ENCODE data around the gene JPH2. TPM values are rescaled to one million over a fixed set of nuclear protein-coding genes. Genes with fewer than 3 reads are reported as not detected.
A peak's percentile ranks its signal among the peaks of the same experiment; 100 is the strongest.
"Not testable (repeated sequence)": the region's sequence is repeated elsewhere in the genome, so short reads cannot be mapped to it uniquely, and the experiment has no call there.

Gene JPH2
- 0.67 and 0.69 TPM in 2 replicates for total RNA-seq (2014; rRNA removed; shearing (Covaris generic))

GRCh38 chr20:44187054-44187771, at the start of gene JPH2:
Gene JPH2, minus strand, starts transcription at chr20:44187188. Its CDS starts 483 bp downstream, at chr20:44186705.
- DNase-seq: peak; percentile 87
- Histone ChIP-seq H3K36me3 (replicated peaks; ENCODE audit: control insufficient read depth, insufficient read depth, low read length) (no peaks in the 10 kb centered on the region), H3K27me3 (ENCODE audit: control insufficient read depth, insufficient read depth, low read length) (peaks cover 4% of the 10 kb centered on the region), H3K4me3 (ENCODE audit: insufficient read depth, low read depth, low read length) (peak within 1 kb of the TSS; percentile 41)

GRCh38 chr20:44235702-44236101, 48.7 kb upstream of the JPH2 start:
- no peaks in the 10 kb centered on the region for H3K36me3 ChIP-seq (replicated peaks; ENCODE audit: control insufficient read depth, insufficient read depth, low read length)
- H3K4me3 ChIP-seq (ENCODE audit: insufficient read depth, low read depth, low read length): no peak overlapping the region
- H3K27me3 ChIP-seq (ENCODE audit: control insufficient read depth, insufficient read depth, low read length): no peaks in the 10 kb centered on the region
- DNase-seq: no peak

GRCh38 chr20:44234566-44235317, 47.8 kb upstream of the JPH2 start:
- no peak for DNase-seq
- no peaks in the 10 kb centered on the region for H3K36me3 ChIP-seq (replicated peaks; ENCODE audit: control insufficient read depth, insufficient read depth, low read length)
- no peaks in the 10 kb centered on the region for H3K27me3 ChIP-seq (ENCODE audit: control insufficient read depth, insufficient read depth, low read length)
- no peak overlapping the region for H3K4me3 ChIP-seq (ENCODE audit: insufficient read depth, low read depth, low read length)

- no peaks in the 10 kb centered on the region for H3K27me3 ChIP-seq (ENCODE audit: control insufficient read depth, insufficient read depth, low read length)
- H3K36me3 ChIP-seq (replicated peaks; ENCODE audit: control insufficient read depth, insufficient read depth, low read length): no peaks in the 10 kb centered on the region
- DNase-seq: no peak
- H3K4me3 ChIP-seq (ENCODE audit: insufficient read depth, low read depth, low read length): no peak overlapping the region
Measured at GRCh38 chr20:44233436-44234016, 46.5 kb upstream of the JPH2 start.

GRCh38 chr20:44232469-44232856, 45.5 kb upstream of the JPH2 start:
- not testable (repeated sequence) for H3K4me3 ChIP-seq (ENCODE audit: insufficient read depth, low read depth, low read length); H3K36me3 ChIP-seq (replicated peaks; ENCODE audit: control insufficient read depth, insufficient read depth, low read length); H3K27me3 ChIP-seq (ENCODE audit: control insufficient read depth, insufficient read depth, low read length); DNase-seq

- DNase-seq: peak; percentile 57
- H3K27me3 ChIP-seq (ENCODE audit: control insufficient read depth, insufficient read depth, low read length): no peaks in the 10 kb centered on the region
- H3K36me3 ChIP-seq (replicated peaks; ENCODE audit: control insufficient read depth, insufficient read depth, low read length): no peaks in the 10 kb centered on the region
- H3K4me3 ChIP-seq (ENCODE audit: insufficient read depth, low read depth, low read length): no peak overlapping the region
Measured at GRCh38 chr20:44231713-44232468, 44.9 kb upstream of the JPH2 start.

- Histone ChIP-seq H3K27me3 (ENCODE audit: control insufficient read depth, insufficient read depth, low read length) (no peaks in the 10 kb centered on the region), H3K36me3 (replicated peaks; ENCODE audit: control insufficient read depth, insufficient read depth, low read length) (no peaks in the 10 kb centered on the region), H3K4me3 (ENCODE audit: insufficient read depth, low read depth, low read length) (no peak overlapping the region)
- no peak for DNase-seq
Measured at GRCh38 chr20:44231193-44231592, 44.2 kb upstream of the JPH2 start.

- Histone ChIP-seq H3K27me3 (ENCODE audit: control insufficient read depth, insufficient read depth, low read length) (no peaks in the 10 kb centered on the region), H3K36me3 (replicated peaks; ENCODE audit: control insufficient read depth, insufficient read depth, low read length) (no peaks in the 10 kb centered on the region), H3K4me3 (ENCODE audit: insufficient read depth, low read depth, low read length) (no peak overlapping the region)
- no peak for DNase-seq
Measured at GRCh38 chr20:44228465-44229258, 41.7 kb upstream of the JPH2 start.

- no peaks in the 10 kb centered on the region for H3K36me3 ChIP-seq (replicated peaks; ENCODE audit: control insufficient read depth, insufficient read depth, low read length)
- H3K4me3 ChIP-seq (ENCODE audit: insufficient read depth, low read depth, low read length): no peak overlapping the region
- no peaks in the 10 kb centered on the region for H3K27me3 ChIP-seq (ENCODE audit: control insufficient read depth, insufficient read depth, low read length)
- DNase-seq: no peak
Measured at GRCh38 chr20:44224637-44225036, 37.6 kb upstream of the JPH2 start.

- no peak for DNase-seq
- Histone ChIP-seq H3K36me3 (replicated peaks; ENCODE audit: control insufficient read depth, insufficient read depth, low read length) (no peaks in the 10 kb centered on the region), H3K27me3 (ENCODE audit: control insufficient read depth, insufficient read depth, low read length) (no peaks in the 10 kb centered on the region), H3K4me3 (ENCODE audit: insufficient read depth, low read depth, low read length) (no peak overlapping the region)
Measured at GRCh38 chr20:44223721-44224120, 36.7 kb upstream of the JPH2 start.

- no peaks in the 10 kb centered on the region for H3K27me3 ChIP-seq (ENCODE audit: control insufficient read depth, insufficient read depth, low read length)
- no peak for DNase-seq
- no peaks in the 10 kb centered on the region for H3K36me3 ChIP-seq (replicated peaks; ENCODE audit: control insufficient read depth, insufficient read depth, low read length)
- no peak overlapping the region for H3K4me3 ChIP-seq (ENCODE audit: insufficient read depth, low read depth, low read length)
Measured at GRCh38 chr20:44222633-44223368, 35.8 kb upstream of the JPH2 start.

GRCh38 chr20:44222027-44222426, 35.0 kb upstream of the JPH2 start:
- no peak for DNase-seq
- Histone ChIP-seq H3K4me3 (ENCODE audit: insufficient read depth, low read depth, low read length) (no peak overlapping the region), H3K36me3 (replicated peaks; ENCODE audit: control insufficient read depth, insufficient read depth, low read length) (no peaks in the 10 kb centered on the region), H3K27me3 (ENCODE audit: control insufficient read depth, insufficient read depth, low read length) (no peaks in the 10 kb centered on the region)

- Histone ChIP-seq H3K27me3 (ENCODE audit: control insufficient read depth, insufficient read depth, low read length) (no peaks in the 10 kb centered on the region), H3K36me3 (replicated peaks; ENCODE audit: control insufficient read depth, insufficient read depth, low read length) (no peaks in the 10 kb centered on the region), H3K4me3 (ENCODE audit: insufficient read depth, low read depth, low read length) (no peak overlapping the region)
- DNase-seq: no peak
Measured at GRCh38 chr20:44221368-44221954, 34.5 kb upstream of the JPH2 start.
